ENCODE measurements around the gene FIGLA.

- TF ChIP-seq CTCF (conservative IDR thresholded peaks at IDR 0.05 in 1 of 2, IDR thresholded peaks at IDR 0.05 in 1 of 2; ENCODE audit: extremely low read depth in 1 of 2, insufficient read depth in 1 of 2, low read depth in 1 of 2, low read length in 2 of 2) = no peak
- TF ChIP-seq EZH2 (IDR thresholded peaks at IDR 0.05; ENCODE audit: borderline replicate concordance, low read length) = no peak
Measured at GRCh38 chr2:70769450-70769849, 21.0 kb downstream of the FIGLA start.

Data from mammary epithelial cell (primary cell).